KOPT-K1 (cell line): Measurements from ENCODE around the gene SDC3.

Experiments
- H3K27ac ChIP-seq: fragments of 200-600 bp; sonication (generic); 2 replicates; pipeline ENCODE4 v1.5.1; 2016; ENCODE audit warnings: antibody characterized with exemption, mild to moderate bottlenecking, low read depth, low read length; ENCODE audit not compliant: poor library complexity, severe bottlenecking
- H3K36me3 ChIP-seq: fragments of 200-600 bp; sonication (generic); 2 replicates; pipeline ENCODE4 v1.5.1; 2017; ENCODE audit warnings: antibody characterized with exemption, mild to moderate bottlenecking, low read length, moderate library complexity; ENCODE audit not compliant: insufficient read depth
- H3K9me3 ChIP-seq: fragments of 200-600 bp; sonication (generic); 2 replicates; pipeline ENCODE4 v1.5.1; 2017; ENCODE audit warnings: antibody characterized with exemption, low read length, mild to moderate bottlenecking; ENCODE audit not compliant: insufficient read depth, poor library complexity, severe bottlenecking

SDC3 gene

GRCh38 chr1:30912913-30913652 lies 4.5 kb upstream of the SDC3 start:
- H3K36me3 ChIP-seq = no peaks in the 10 kb centered on the region
- no peaks in the 10 kb centered on the region for H3K9me3 ChIP-seq
- H3K27ac ChIP-seq = no peak overlapping the region

- H3K27ac ChIP-seq = no peak overlapping the region
- no peaks in the 10 kb centered on the region for H3K9me3 ChIP-seq
- no peaks in the 10 kb centered on the region for H3K36me3 ChIP-seq
Measured at GRCh38 chr1:30912224-30912623, 3.7 kb upstream of the SDC3 start.

GRCh38 chr1:30911059-30911954 lies 2.7 kb upstream of the SDC3 start:
- no peaks in the 10 kb centered on the region for H3K9me3 ChIP-seq
- no peak overlapping the region for H3K27ac ChIP-seq
- H3K36me3 ChIP-seq = no peaks in the 10 kb centered on the region

- H3K27ac ChIP-seq = no peak overlapping the region
Measured at GRCh38 chr1:30909365-30910068, 959 bp upstream of the SDC3 start.

GRCh38 chr1:30908316-30908695 lies 252 bp downstream of the SDC3 start:
- Histone ChIP-seq H3K27ac (no peak overlapping the region), H3K36me3 (no peaks in the 10 kb centered on the region), H3K9me3 (no peaks in the 10 kb centered on the region)

More at GRCh38 chr1:30909365-30910068, 959 bp upstream of the SDC3 start:
- H3K9me3 ChIP-seq = no peaks in the 10 kb centered on the region
- H3K36me3 ChIP-seq = no peaks in the 10 kb centered on the region

GRCh38 chr1:30907481-30908315 lies 860 bp downstream of the SDC3 start:
- H3K9me3 ChIP-seq = no peaks in the 10 kb centered on the region
- H3K27ac ChIP-seq = no peak overlapping the region
- H3K36me3 ChIP-seq = no peaks in the 10 kb centered on the region

GRCh38 chr1:30906631-30907441 lies 1.7 kb downstream of the SDC3 start:
- no peak overlapping the region for H3K27ac ChIP-seq
- H3K9me3 ChIP-seq = no peaks in the 10 kb centered on the region

GRCh38 chr1:30905916-30906620 lies 2.5 kb downstream of the SDC3 start:
- Histone ChIP-seq H3K36me3 (no peaks in the 10 kb centered on the region), H3K9me3 (no peaks in the 10 kb centered on the region), H3K27ac (no peak overlapping the region)

More at GRCh38 chr1:30906631-30907441, 1.7 kb downstream of the SDC3 start:
- no peaks in the 10 kb centered on the region for H3K36me3 ChIP-seq

GRCh38 chr1:30905403-30905802 lies 3.2 kb downstream of the SDC3 start:
- Histone ChIP-seq H3K9me3 (no peaks in the 10 kb centered on the region), H3K27ac (no peak overlapping the region), H3K36me3 (no peaks in the 10 kb centered on the region)

GRCh38 chr1:30904962-30905335 lies 3.6 kb downstream of the SDC3 start:
- no peaks in the 10 kb centered on the region for H3K9me3 ChIP-seq
- no peaks in the 10 kb centered on the region for H3K36me3 ChIP-seq
- no peak overlapping the region for H3K27ac ChIP-seq

- Histone ChIP-seq H3K36me3 (no peaks in the 10 kb centered on the region), H3K9me3 (no peaks in the 10 kb centered on the region), H3K27ac (no peak overlapping the region)
Measured at GRCh38 chr1:30904191-30904961, 4.2 kb downstream of the SDC3 start.

- H3K27ac ChIP-seq = no peak overlapping the region
- H3K36me3 ChIP-seq = no peaks in the 10 kb centered on the region
- no peaks in the 10 kb centered on the region for H3K9me3 ChIP-seq
Measured at GRCh38 chr1:30903343-30904034, 5.1 kb downstream of the SDC3 start.
